ENCODE measurements around the gene KAZN.

KAZN gene

GRCh38 chr1:14698314-14698713 lies 99.8 kb downstream of the KAZN start:
- DNase-seq (ENCODE audit: low read depth) = no peak
- TF ChIP-seq CTCF (conservative IDR thresholded peaks at IDR 0.05; ENCODE audit: low read depth, low read length) = no peak

GRCh38 chr1:14699620-14700019 lies 101.1 kb downstream of the KAZN start:
- TF ChIP-seq CTCF (conservative IDR thresholded peaks at IDR 0.05; ENCODE audit: low read depth, low read length) = no peak
- no peak for DNase-seq (ENCODE audit: low read depth)

More at GRCh38 chr1:14698314-14698713, 99.8 kb downstream of the KAZN start:
- no peak overlapping the region for H3K4me3 ChIP-seq (ENCODE audit: low read length)

GRCh38 chr1:14704846-14705245 lies 106.4 kb downstream of the KAZN start:
- no peak overlapping the region for H3K4me3 ChIP-seq (ENCODE audit: low read length)
- no peak for DNase-seq (ENCODE audit: low read depth)
- no peak for TF ChIP-seq CTCF (conservative IDR thresholded peaks at IDR 0.05; ENCODE audit: low read depth, low read length)

More at GRCh38 chr1:14699620-14700019, 101.1 kb downstream of the KAZN start:
- no peak overlapping the region for H3K4me3 ChIP-seq (ENCODE audit: low read length)

GRCh38 chr1:14705824-14706223 lies 107.3 kb downstream of the KAZN start:
- no peak for TF ChIP-seq CTCF (conservative IDR thresholded peaks at IDR 0.05; ENCODE audit: low read depth, low read length)
- DNase-seq (ENCODE audit: low read depth) = no peak
- no peak overlapping the region for H3K4me3 ChIP-seq (ENCODE audit: low read length)

- no peak overlapping the region for H3K4me3 ChIP-seq (ENCODE audit: low read length)
- TF ChIP-seq CTCF (conservative IDR thresholded peaks at IDR 0.05; ENCODE audit: low read depth, low read length) = no peak
- no peak for DNase-seq (ENCODE audit: low read depth)
These were observed 108.1 kb downstream of the KAZN start for GRCh38 chr1:14706631-14707030.

GRCh38 chr1:14707531-14708445 lies 109.3 kb downstream of the KAZN start:
- H3K4me3 ChIP-seq (ENCODE audit: low read length) = peak overlapping the region; percentile 13
- TF ChIP-seq CTCF (conservative IDR thresholded peaks at IDR 0.05; ENCODE audit: low read depth, low read length) = no peak
- peak; percentile 67 for DNase-seq (ENCODE audit: low read depth)

GRCh38 chr1:14710331-14710730 lies 111.8 kb downstream of the KAZN start:
- no peak for DNase-seq (ENCODE audit: low read depth)

More at GRCh38 chr1:14710331-14710730, 111.8 kb downstream of the KAZN start:
- H3K4me3 ChIP-seq (ENCODE audit: low read length) = no peak overlapping the region
- TF ChIP-seq CTCF (conservative IDR thresholded peaks at IDR 0.05; ENCODE audit: low read depth, low read length) = no peak
